Neuronal stem cell (in vitro differentiated cells): ENCODE measurements around the gene GSTM3.

ENCODE experiments used
- DNase-seq: peaks from one replicate; pipeline ENCODE4 v3.0.0-alpha.2; 2013; ENCODE audit warnings: low spot score
- H2AFZ ChIP-seq: one replicate; pipeline ENCODE4 v1.6.1; 2013; ENCODE audit warnings: mild to moderate bottlenecking, low read length, inconsistent platforms
- H2AK5ac ChIP-seq: 2 replicates; pipeline ENCODE4 v1.6.1; 2013; ENCODE audit warnings: low read depth, mild to moderate bottlenecking, inconsistent platforms, low read length, moderate library complexity, mixed read lengths
- H2BK120ac ChIP-seq: 2 replicates; pipeline ENCODE4 v1.6.1; 2013; ENCODE audit warnings: low read depth, mild to moderate bottlenecking, inconsistent platforms, low read length, moderate library complexity, mixed read lengths
- H2BK12ac ChIP-seq: one replicate; pipeline ENCODE4 v1.6.1; 2013; ENCODE audit warnings: low read length, inconsistent platforms
- H2BK15ac ChIP-seq: 2 replicates; pipeline ENCODE4 v1.6.1; 2013; ENCODE audit warnings: mild to moderate bottlenecking, low read length, inconsistent platforms, mixed read lengths
- H2BK5ac ChIP-seq: one replicate; pipeline ENCODE4 v1.6.1; 2013; ENCODE audit warnings: inconsistent platforms, mild to moderate bottlenecking, low read length, moderate library complexity
- H3K14ac ChIP-seq: one replicate; pipeline ENCODE4 v1.6.1; 2013; ENCODE audit warnings: low read length, inconsistent platforms
- H3K18ac ChIP-seq: 2 replicates; pipeline ENCODE4 v1.6.1; 2013; ENCODE audit warnings: low read length, inconsistent platforms
- H3K23ac ChIP-seq: 2 replicates; pipeline ENCODE4 v1.6.1; 2013; ENCODE audit warnings: low read depth, mild to moderate bottlenecking, mixed read lengths, low read length, inconsistent platforms; ENCODE audit not compliant: poor library complexity
- H3K27ac ChIP-seq: replicated peaks from 3 replicates; pipeline ENCODE4 v1.5.1; 2013; ENCODE audit warnings: low read length, inconsistent platforms
- H3K27me3 ChIP-seq, 3 experiments: 2 replicates each; pipeline ENCODE4 v1.6.1; 2013; ENCODE audit warnings: low read length in 3 of 3, mild to moderate bottlenecking in 2 of 3, inconsistent platforms in 1 of 3, low read depth in 1 of 3, mixed read lengths in 1 of 3, moderate library complexity in 1 of 3; ENCODE audit not compliant: control insufficient read depth in 3 of 3, insufficient read depth in 3 of 3
- H3K36me3 ChIP-seq, 2 donors: replicated peaks in 1 of 2; 2 replicates each; pipeline ENCODE4 v1.6.1; 2013; ENCODE audit warnings: low read length in 2 of 2; ENCODE audit not compliant: control insufficient read depth in 2 of 2, insufficient read depth in 2 of 2
- H3K4ac ChIP-seq: 2 replicates; pipeline ENCODE4 v1.6.1; 2013; ENCODE audit warnings: inconsistent platforms, mild to moderate bottlenecking, low read length, moderate library complexity
- H3K4me1 ChIP-seq, 2 donors: 1 replicate in 1 of 2; 2 replicates in 1 of 2; pipeline ENCODE4 v1.6.1; 2013; ENCODE audit warnings: low read length in 2 of 2, low read depth in 1 of 2; ENCODE audit not compliant: control insufficient read depth in 2 of 2, insufficient read depth in 1 of 2
- H3K4me2 ChIP-seq: one replicate; pipeline ENCODE4 v1.6.1; 2013; ENCODE audit warnings: mild to moderate bottlenecking, low read length, inconsistent platforms; ENCODE audit not compliant: insufficient read depth, poor library complexity, severe bottlenecking
- H3K4me3 ChIP-seq, 2 donors: 2 replicates each; pipeline ENCODE4 v1.5.1; 2013; ENCODE audit warnings: low read length in 2 of 2, mild to moderate bottlenecking in 2 of 2, inconsistent platforms in 1 of 2, moderate library complexity in 1 of 2
- H3K79me1 ChIP-seq: one replicate; pipeline ENCODE4 v1.6.1; 2013; ENCODE audit warnings: low read depth, mild to moderate bottlenecking, inconsistent platforms, low read length, moderate library complexity
- H3K9ac ChIP-seq: one replicate; pipeline ENCODE4 v1.6.1; 2013; ENCODE audit warnings: mild to moderate bottlenecking, low read depth, low read length, inconsistent platforms; ENCODE audit not compliant: poor library complexity
- H3K9me3 ChIP-seq, 2 donors: replicated peaks in 1 of 2; 2 replicates each; pipeline versions ENCODE3 to v1.6.1; 2013; ENCODE audit warnings: low read length in 2 of 2, mild to moderate bottlenecking in 2 of 2, inconsistent platforms in 1 of 2, low read depth in 1 of 2, mixed read lengths in 1 of 2, moderate library complexity in 1 of 2; ENCODE audit not compliant: control insufficient read depth in 2 of 2, insufficient read depth in 1 of 2
- H4K8ac ChIP-seq: one replicate; pipeline ENCODE4 v1.6.1; 2013; ENCODE audit warnings: low read depth, mild to moderate bottlenecking, inconsistent platforms, low read length, moderate library complexity
- H4K91ac ChIP-seq: one replicate; pipeline ENCODE4 v1.6.1; 2013; ENCODE audit warnings: low read length, low read depth, mild to moderate bottlenecking, inconsistent platforms; ENCODE audit not compliant: poor library complexity
- WGBS, 2 donors: extraction: QIAGEN DNeasy Blood & Tissue Kit; methylation state at CpG; one replicate each; pipeline ENCODE4 v1.1.7; 2013; ENCODE audit warnings: missing lambda C conversion rate in 2 of 2, mixed read lengths in 1 of 2; ENCODE audit not compliant: insufficient read length in 2 of 2, insufficient replicate concordance in 1 of 2; ENCODE audit errors: extremely low coverage in 2 of 2; 5-methylcytosine and 5-hydroxymethylcytosine counted together

GSTM3 gene

GRCh38 chr1:109783436-109783835, 42.6 kb upstream of the GSTM3 start:
- H4K8ac ChIP-seq = no peak overlapping the region
- H3K27ac ChIP-seq = no peak overlapping the region
- H3K4ac ChIP-seq = no peak overlapping the region
- no CpG with 5 or more reads among the region's 8 CpGs for WGBS, 2 donors
- no peaks in the 10 kb centered on the region for H3K79me1 ChIP-seq
- H2BK5ac ChIP-seq = no peak overlapping the region
- no peak overlapping the region for H3K4me2 ChIP-seq
- no peak overlapping the region for H3K23ac ChIP-seq
- H2AFZ ChIP-seq = no peak overlapping the region
- H3K36me3 ChIP-seq = no peaks in the 10 kb centered on the region
- no peak overlapping the region for H3K4me3 ChIP-seq
- H3K9ac ChIP-seq = no peak overlapping the region
- peak overlapping the region; percentile 39 for H2BK120ac ChIP-seq
- H3K18ac ChIP-seq = peak overlapping the region; percentile 86
- H3K27me3 ChIP-seq = peaks cover 0 to 19% (median 0%) of the 10 kb centered on the region in 3 experiments
- H3K9me3 ChIP-seq = peaks cover 4 to 9% of the 10 kb centered on the region in 2 donors
- no peak overlapping the region for H3K14ac ChIP-seq
- no peak overlapping the region for H2BK15ac ChIP-seq
- peaks cover 3 to 10% of the 10 kb centered on the region in 2 donors for H3K4me1 ChIP-seq
- no peak overlapping the region for H2BK12ac ChIP-seq
- H2AK5ac ChIP-seq = peak overlapping the region; percentile 58
- no peak overlapping the region for H4K91ac ChIP-seq
- no peak for DNase-seq

DNA sequence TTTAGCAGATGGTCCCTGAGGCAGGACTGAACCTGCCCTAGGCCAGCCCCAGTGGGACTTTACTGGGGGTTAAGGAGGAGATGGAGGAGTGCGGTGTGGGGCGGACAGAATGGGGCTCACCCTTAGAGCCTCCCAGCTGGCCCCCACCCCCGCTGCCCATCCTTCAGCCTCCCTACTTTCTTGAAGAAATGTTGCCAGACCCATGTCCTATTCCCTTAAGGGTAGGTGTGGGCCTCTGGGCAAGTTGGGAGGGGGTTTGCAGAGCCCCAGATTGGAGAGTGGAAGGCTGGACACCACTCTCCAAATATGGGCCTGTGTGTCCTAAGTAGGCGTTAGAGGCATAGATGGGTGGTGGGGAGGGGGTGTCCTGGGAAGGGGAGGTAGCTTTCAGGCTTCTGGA, 42.1 kb upstream of the GSTM3 start:
- no peak overlapping the region for H2BK12ac ChIP-seq
- no peak overlapping the region for H3K9ac ChIP-seq
- no peak overlapping the region for H2BK120ac ChIP-seq
- no peak overlapping the region for H3K14ac ChIP-seq
- H2BK15ac ChIP-seq = no peak overlapping the region
- peaks cover 0 to 19% (median 0%) of the 10 kb centered on the region in 3 experiments for H3K27me3 ChIP-seq
- peak overlapping the region; percentile 27 for H2AK5ac ChIP-seq
- no peak overlapping the region for H3K4me2 ChIP-seq
- no peak overlapping the region for H3K4me3 ChIP-seq
- no peak overlapping the region for H2AFZ ChIP-seq
- no peak overlapping the region for H4K91ac ChIP-seq
- no peak overlapping the region for H2BK5ac ChIP-seq
- H3K4me1 ChIP-seq = peaks cover 0 to 10% of the 10 kb centered on the region in 2 donors
- no peak overlapping the region for H3K23ac ChIP-seq
- no CpG with 5 or more reads among the region's 4 CpGs for WGBS, 2 donors
- H3K4ac ChIP-seq = no peak overlapping the region
- no peak overlapping the region for H3K27ac ChIP-seq
- peak overlapping the region; percentile 65 for H3K18ac ChIP-seq
- peaks cover 4 to 9% of the 10 kb centered on the region in 2 donors for H3K9me3 ChIP-seq
- H3K79me1 ChIP-seq = no peaks in the 10 kb centered on the region
- H3K36me3 ChIP-seq = no peaks in the 10 kb centered on the region
- DNase-seq = no peak
- H4K8ac ChIP-seq = no peak overlapping the region

DNA sequence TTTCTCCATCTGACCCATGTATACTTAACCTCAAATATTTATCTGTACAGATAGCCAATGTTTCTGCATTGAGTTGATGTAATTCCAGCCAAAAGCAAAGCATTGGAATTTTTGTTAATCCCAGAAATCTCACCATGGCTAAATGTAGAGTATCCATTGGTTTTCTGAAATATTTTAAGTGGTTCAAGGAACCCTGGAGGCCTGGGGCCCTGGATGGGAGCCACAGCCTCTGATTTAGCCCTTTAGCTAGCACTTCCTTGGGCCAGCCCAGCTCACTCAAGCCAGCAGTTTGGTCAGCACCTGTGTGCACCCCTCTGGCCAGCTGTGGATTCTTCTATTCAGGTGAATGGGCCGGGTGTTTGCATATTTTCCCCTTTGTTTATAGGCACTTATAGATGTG, 41.7 kb upstream of the GSTM3 start:
- H3K9me3 ChIP-seq = peaks cover 4 to 9% of the 10 kb centered on the region in 2 donors
- DNase-seq = no peak
- no peaks in the 10 kb centered on the region for H3K36me3 ChIP-seq
- no peak overlapping the region for H3K23ac ChIP-seq
- H3K18ac ChIP-seq = no peak overlapping the region
- H3K14ac ChIP-seq = no peak overlapping the region
- peak overlapping the region; percentile 27 for H2AK5ac ChIP-seq
- no CpG with 5 or more reads among the region's 1 CpG for WGBS, 2 donors
- H3K9ac ChIP-seq = no peak overlapping the region
- peaks cover 0 to 10% of the 10 kb centered on the region in 2 donors for H3K4me1 ChIP-seq
- no peak overlapping the region for H4K91ac ChIP-seq
- no peak overlapping the region for H2BK15ac ChIP-seq
- H2AFZ ChIP-seq = no peak overlapping the region
- H2BK120ac ChIP-seq = no peak overlapping the region
- H3K4me2 ChIP-seq = no peak overlapping the region
- H3K27me3 ChIP-seq = peaks cover 0 to 19% (median 0%) of the 10 kb centered on the region in 3 experiments
- H3K27ac ChIP-seq = no peak overlapping the region
- H2BK12ac ChIP-seq = no peak overlapping the region
- no peak overlapping the region for H2BK5ac ChIP-seq
- no peaks in the 10 kb centered on the region for H3K79me1 ChIP-seq
- H3K4me3 ChIP-seq = no peak overlapping the region
- H3K4ac ChIP-seq = no peak overlapping the region
- H4K8ac ChIP-seq = no peak overlapping the region

- Histone ChIP-seq H3K36me3 (no peaks in the 10 kb centered on the region), H3K79me1 (no peaks in the 10 kb centered on the region), H4K8ac (no peak overlapping the region), H2BK120ac (no peak overlapping the region), H3K9ac (no peak overlapping the region), H2BK12ac (no peak overlapping the region), H2BK5ac (no peak overlapping the region), H3K4ac (no peak overlapping the region), H3K23ac (no peak overlapping the region), H2AFZ (no peak overlapping the region), H3K27ac (no peak overlapping the region), H3K4me3 (no peak overlapping the region), H4K91ac (no peak overlapping the region), H3K18ac (no peak overlapping the region), H3K4me1 (peaks cover 4 to 10% of the 10 kb centered on the region in 2 donors), H3K4me2 (no peak overlapping the region), H2AK5ac (no peak overlapping the region), H2BK15ac (no peak overlapping the region), H3K9me3 (peaks cover 4 to 9% of the 10 kb centered on the region in 2 donors), H3K14ac (no peak overlapping the region), H3K27me3 (peaks cover 0 to 22% (median 0%) of the 10 kb centered on the region in 3 experiments)
- DNase-seq = no peak
- WGBS, 2 donors = no CpG with 5 or more reads among the region's 2 CpGs
These were observed 41.0 kb upstream of the GSTM3 start for GRCh38 chr1:109781806-109782205.
